Measurements from ENCODE around the gene PDE4D. TPM values are rescaled to one million over a fixed set of nuclear protein-coding genes. Genes with fewer than 3 reads are reported as not detected.

The PDE4D gene
- total RNA-seq, 1 experiment from 2014 or later, result 2.1 TPM

DNA sequence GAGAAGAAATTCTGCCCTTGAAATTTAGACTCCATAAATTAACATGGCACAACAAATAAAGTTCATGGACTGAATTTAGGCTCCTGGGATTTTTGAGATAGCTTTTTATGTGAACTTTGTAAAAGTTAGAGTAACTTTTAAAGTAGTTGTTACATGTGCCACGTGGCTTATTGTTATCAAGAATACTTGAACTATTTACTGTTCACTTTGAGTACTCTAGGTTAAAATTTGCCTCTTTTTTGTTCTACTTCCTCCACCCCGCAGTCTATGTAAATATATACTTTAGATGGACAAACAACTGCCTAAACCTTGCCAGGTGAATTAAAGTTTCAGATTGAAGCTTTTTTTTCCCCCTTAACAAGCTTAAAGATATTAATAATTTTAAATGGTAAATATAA lies 852.7 kb downstream of the PDE4D start:
- WGBS (ENCODE audit: extremely low coverage, insufficient read length, low lambda C conversion rate), result no CpG with 5 or more reads among the region's 2 CpGs

More for the DNA sequence above, 852.7 kb downstream of the PDE4D start:
- no peaks in the 10 kb centered on the region for H3K36me3 Mint-ChIP-seq (ENCODE audit: insufficient read depth in 1 of 3, low read depth in 3 of 3)
- Histone ChIP-seq H3K18ac (ENCODE audit: insufficient read length, low read depth, low read length) (no peak overlapping the region), H4K91ac (ENCODE audit: insufficient read length, low read depth, low read length) (no peak overlapping the region), H2BK12ac (ENCODE audit: insufficient read length, low read depth, low read length) (no peak overlapping the region), H2AK5ac (ENCODE audit: insufficient read length, low read length) (no peak overlapping the region), H2BK120ac (ENCODE audit: low read depth, low read length, poor library complexity, severe bottlenecking) (no peak overlapping the region), H3K9me3 (ENCODE audit: control insufficient read depth, low read depth, low read length) (no peaks in the 10 kb centered on the region), H4K8ac (replicated peaks; ENCODE audit: insufficient read length, low read depth, low read length) (no peak overlapping the region), H3K27me3 (ENCODE audit: insufficient read depth, low read length) (peaks cover 17% of the 10 kb centered on the region; the same call in 1 of the 2 replicates), H3K4me2 (ENCODE audit: insufficient read depth, insufficient read length, low read length) (no peak overlapping the region), H3K23ac (ENCODE audit: insufficient read length, low read depth, low read length) (no peak overlapping the region), H3K4ac (ENCODE audit: low read depth, low read length) (no peak overlapping the region), H2BK5ac (ENCODE audit: insufficient read length, low read length) (no peak overlapping the region), H3K56ac (ENCODE audit: insufficient read length, low read depth, low read length) (no peak overlapping the region), H3T11ph (ENCODE audit: low read length) (no peak overlapping the region), H3K79me1 (ENCODE audit: insufficient read depth, low read depth, low read length, poor library complexity, severe bottlenecking) (no peaks in the 10 kb centered on the region), H2BK20ac (ENCODE audit: low read depth, low read length, poor library complexity, severe bottlenecking) (no peak overlapping the region), H3K27ac (ENCODE audit: insufficient read length, low read depth, low read length) (no peak overlapping the region), H3K4me1 (ENCODE audit: insufficient read depth, low read length) (0 out of 2 replicates have a peak, but pooled peaks cover 4% of the 10 kb centered on the region), H4K20me1 (ENCODE audit: control insufficient read depth, insufficient read depth, insufficient read length) (no peaks in the 10 kb centered on the region), H3K23me2 (ENCODE audit: insufficient read length, low read depth, low read length, poor library complexity, severe bottlenecking) (peaks cover 16% of the 10 kb centered on the region), H3K9ac (ENCODE audit: extremely low read depth, insufficient read length, low read length) (no peak overlapping the region), H2AFZ (ENCODE audit: low read length) (no peak overlapping the region), H3K79me2 (ENCODE audit: insufficient read depth, low read length) (no peaks in the 10 kb centered on the region), H4K5ac (ENCODE audit: insufficient read length, low read depth, low read length) (no peak overlapping the region), H3K14ac (ENCODE audit: insufficient read depth, low read length) (no peak overlapping the region), H2BK15ac (ENCODE audit: low read depth, low read length) (no peak overlapping the region)
- no peak overlapping the region for H3K4me3 Mint-ChIP-seq
- peaks cover 7 to 15% of the 10 kb centered on the region in 2 experiments for H3K4me1 Mint-ChIP-seq
- TF ChIP-seq, protein P1, sequence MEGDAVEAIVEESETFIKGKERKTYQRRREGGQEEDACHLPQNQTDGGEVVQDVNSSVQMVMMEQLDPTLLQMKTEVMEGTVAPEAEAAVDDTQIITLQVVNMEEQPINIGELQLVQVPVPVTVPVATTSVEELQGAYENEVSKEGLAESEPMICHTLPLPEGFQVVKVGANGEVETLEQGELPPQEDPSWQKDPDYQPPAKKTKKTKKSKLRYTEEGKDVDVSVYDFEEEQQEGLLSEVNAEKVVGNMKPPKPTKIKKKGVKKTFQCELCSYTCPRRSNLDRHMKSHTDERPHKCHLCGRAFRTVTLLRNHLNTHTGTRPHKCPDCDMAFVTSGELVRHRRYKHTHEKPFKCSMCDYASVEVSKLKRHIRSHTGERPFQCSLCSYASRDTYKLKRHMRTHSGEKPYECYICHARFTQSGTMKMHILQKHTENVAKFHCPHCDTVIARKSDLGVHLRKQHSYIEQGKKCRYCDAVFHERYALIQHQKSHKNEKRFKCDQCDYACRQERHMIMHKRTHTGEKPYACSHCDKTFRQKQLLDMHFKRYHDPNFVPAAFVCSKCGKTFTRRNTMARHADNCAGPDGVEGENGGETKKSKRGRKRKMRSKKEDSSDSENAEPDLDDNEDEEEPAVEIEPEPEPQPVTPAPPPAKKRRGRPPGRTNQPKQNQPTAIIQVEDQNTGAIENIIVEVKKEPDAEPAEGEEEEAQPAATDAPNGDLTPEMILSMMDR (conservative IDR thresholded peaks at IDR 0.05), result no peak
- no peaks in the 10 kb centered on the region; a peak in 1 of 5 replicates for H3K9me3 Mint-ChIP-seq
- DNase-seq, result no peak
- H3K27me3 Mint-ChIP-seq (ENCODE audit: low read depth), result peaks cover 49% of the 10 kb centered on the region
- no peak overlapping the region for H3K27ac Mint-ChIP-seq
